Brain microvascular endothelial cell (primary cell): ENCODE measurements around the gene LRRC37B.
A peak's percentile ranks its signal among the peaks of the same experiment; 100 is the strongest.

Experiments
- DNase-seq: peaks from one replicate; pipeline ENCODE4 v3.0.0-alpha.2; 2020
- H3K27ac ChIP-seq: fragments of 250-450 bp; sonication (Bioruptor Pico); 2 replicates; pipeline ENCODE4 v1.5.1; 2020; ENCODE audit warnings: mild to moderate bottlenecking, moderate library complexity
- H3K27me3 ChIP-seq: fragments of 250-450 bp; sonication (Bioruptor Pico); replicated peaks from 2 replicates; pipeline ENCODE4 v1.5.1; 2020; ENCODE audit warnings: mild to moderate bottlenecking
- H3K36me3 ChIP-seq: fragments of 250-450 bp; sonication (Bioruptor Pico); replicated peaks from 2 replicates; pipeline ENCODE4 v1.5.1; 2020; ENCODE audit warnings: mild to moderate bottlenecking
- H3K4me3 ChIP-seq: 2 replicates; pipeline ENCODE4 v1.5.1; 2011; ENCODE audit warnings: low read depth, mild to moderate bottlenecking, control low read depth, low read length, moderate library complexity
- in situ Hi-C: cut with HindIII; loops from 2 replicates; pipeline ENCODE4 v1.10.0; 2017; ENCODE audit warnings: low sequenced_read_pairs, low pct_ligation_motif_present
- TF ChIP-seq, protein P1 (sequence below): IDR thresholded peaks from 2 replicates; pipeline ENCODE4 v1.5.1; 2011; ENCODE audit warnings: low read depth, mild to moderate bottlenecking, moderate library complexity, low read length, control low read depth, inconsistent platforms; ENCODE audit errors: missing control alignments

Gene LRRC37B

DNA sequence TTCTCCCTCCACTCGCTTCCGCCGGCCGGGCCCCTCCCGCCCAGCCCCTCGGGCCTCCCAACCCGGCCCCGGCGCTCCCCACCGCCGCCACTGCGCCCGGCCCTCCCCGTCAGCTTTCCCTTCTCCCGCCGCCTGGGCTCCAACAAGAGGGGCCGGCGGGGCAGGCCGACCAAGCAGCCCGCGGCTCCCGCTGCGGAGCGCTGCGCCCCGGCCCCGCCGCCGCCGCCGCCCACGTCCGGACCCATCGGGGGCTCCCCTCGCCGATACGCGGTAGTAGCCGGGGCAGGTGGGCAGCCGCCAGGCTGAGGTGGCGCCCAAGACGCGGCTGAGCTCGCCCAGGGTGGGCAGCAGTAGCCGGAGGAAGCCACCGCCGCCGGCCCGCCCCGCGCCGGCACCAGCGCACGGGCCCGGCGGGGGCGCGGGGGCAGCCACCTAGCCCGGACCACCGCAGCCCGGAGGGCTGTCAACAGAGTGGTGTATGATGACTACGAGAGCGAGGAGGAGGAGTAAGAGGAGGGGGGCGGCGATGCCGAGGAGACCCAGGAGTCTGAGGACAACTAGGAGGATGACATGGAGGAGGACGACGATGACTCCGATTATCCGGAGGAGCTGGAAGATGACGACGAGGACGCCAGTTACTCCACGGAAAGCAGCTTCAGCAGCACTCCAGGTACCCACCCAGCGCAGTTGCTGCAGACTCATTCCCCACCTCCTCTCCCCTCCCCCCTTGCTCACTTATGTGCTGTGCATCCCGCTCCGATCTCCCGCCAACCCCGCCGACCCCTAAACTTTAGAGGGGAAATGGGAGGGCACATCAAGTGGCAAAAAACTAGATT lies 498 bp downstream of the LRRC37B start:
- H3K27ac ChIP-seq, result peak overlapping the region; percentile 70
- no peaks in the 10 kb centered on the region for H3K36me3 ChIP-seq
- TF ChIP-seq, protein P1, sequence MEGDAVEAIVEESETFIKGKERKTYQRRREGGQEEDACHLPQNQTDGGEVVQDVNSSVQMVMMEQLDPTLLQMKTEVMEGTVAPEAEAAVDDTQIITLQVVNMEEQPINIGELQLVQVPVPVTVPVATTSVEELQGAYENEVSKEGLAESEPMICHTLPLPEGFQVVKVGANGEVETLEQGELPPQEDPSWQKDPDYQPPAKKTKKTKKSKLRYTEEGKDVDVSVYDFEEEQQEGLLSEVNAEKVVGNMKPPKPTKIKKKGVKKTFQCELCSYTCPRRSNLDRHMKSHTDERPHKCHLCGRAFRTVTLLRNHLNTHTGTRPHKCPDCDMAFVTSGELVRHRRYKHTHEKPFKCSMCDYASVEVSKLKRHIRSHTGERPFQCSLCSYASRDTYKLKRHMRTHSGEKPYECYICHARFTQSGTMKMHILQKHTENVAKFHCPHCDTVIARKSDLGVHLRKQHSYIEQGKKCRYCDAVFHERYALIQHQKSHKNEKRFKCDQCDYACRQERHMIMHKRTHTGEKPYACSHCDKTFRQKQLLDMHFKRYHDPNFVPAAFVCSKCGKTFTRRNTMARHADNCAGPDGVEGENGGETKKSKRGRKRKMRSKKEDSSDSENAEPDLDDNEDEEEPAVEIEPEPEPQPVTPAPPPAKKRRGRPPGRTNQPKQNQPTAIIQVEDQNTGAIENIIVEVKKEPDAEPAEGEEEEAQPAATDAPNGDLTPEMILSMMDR, result no peak
- peak overlapping the region; percentile 94 for H3K4me3 ChIP-seq
- peak; percentile 14 for DNase-seq
- in situ Hi-C loops, result loop anchor here (25.0 kb wide), 1 partner anchor 130 kb away; the partner anchor contains the start of gene RHOT1
- H3K27me3 ChIP-seq, result no peaks in the 10 kb centered on the region

DNA sequence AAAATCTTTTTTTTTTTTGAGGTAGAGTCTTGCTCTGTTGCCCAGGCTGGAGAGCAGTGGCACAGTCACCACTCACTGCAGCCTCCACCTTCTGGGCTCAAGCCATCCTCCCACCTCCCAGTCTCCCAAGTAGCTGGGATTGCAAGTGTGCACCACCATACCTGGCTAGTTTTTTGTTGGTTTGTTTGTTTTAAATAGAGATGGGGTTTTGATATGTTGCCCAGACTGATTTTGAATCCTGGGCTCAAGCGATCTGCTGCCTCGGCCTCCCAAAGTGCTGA lies 2.0 kb downstream of the LRRC37B start:
- in situ Hi-C loops, result loop anchor here (25.0 kb wide), 1 partner anchor 128 kb away; the partner anchor contains the start of gene RHOT1
- TF ChIP-seq, protein P1, result no peak
- no peak for DNase-seq
- Histone ChIP-seq H3K27ac (no peak overlapping the region), H3K36me3 (no peaks in the 10 kb centered on the region), H3K4me3 (no peak overlapping the region), H3K27me3 (no peaks in the 10 kb centered on the region)

DNA sequence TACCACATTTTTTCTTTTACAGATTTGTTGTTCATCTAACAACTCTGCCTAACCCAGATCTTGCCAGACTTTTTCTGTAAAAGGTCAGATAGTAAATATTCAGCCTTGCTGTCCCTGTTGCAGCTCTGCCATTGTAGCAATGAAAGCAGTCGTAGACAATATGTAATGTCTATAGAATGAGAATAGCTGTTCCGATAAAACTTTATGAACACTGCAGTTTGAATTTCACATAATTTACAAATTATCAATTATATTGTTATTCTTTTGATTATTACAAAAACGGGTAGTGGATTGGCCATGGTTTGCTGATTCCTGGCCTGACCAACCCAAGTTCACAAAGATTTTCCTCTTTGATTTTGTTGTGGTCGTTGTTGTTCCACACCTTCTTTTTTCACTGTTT lies 2.9 kb downstream of the LRRC37B start:
- no peaks in the 10 kb centered on the region for H3K36me3 ChIP-seq
- no peak overlapping the region for H3K27ac ChIP-seq
- TF ChIP-seq, protein P1, result no peak
- in situ Hi-C loops, result loop anchor here (25.0 kb wide), 1 partner anchor 127 kb away; the partner anchor contains the start of gene RHOT1
- DNase-seq, result no peak
- no peaks in the 10 kb centered on the region for H3K27me3 ChIP-seq
- no peak overlapping the region for H3K4me3 ChIP-seq

DNA sequence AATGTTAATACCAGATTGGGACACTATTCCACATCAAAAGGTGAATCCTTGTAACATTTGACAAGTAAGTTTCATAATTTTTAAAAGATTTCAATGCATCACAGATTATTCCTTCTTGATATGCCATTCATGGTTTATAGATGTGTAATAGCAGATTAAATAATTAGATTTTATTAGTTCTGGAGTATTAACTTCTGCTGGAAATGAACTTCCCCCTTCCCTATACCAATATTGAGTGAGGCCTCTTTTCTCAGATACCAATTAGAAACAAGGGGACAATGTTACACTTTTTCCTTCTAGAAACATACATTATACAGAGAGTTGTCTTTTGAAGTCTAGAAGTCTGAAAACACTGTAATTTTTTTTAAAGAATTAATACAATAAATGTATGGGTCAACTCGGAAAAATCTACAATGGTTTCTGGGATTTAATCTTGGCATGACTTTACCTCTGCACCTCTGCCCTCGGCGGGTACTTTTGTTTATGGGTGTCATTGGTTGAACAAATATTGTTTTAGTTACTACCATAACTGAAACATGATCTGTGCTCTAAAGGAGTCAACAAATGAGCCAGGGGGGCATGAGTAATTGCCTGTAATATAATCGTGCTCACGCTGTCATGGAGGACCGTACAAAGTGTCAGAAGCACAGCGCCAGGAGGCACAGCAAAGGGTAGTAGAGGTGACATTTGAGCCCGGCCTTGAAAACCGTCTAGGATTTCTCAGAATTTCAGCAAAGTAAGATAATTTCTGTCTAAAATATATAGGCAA lies 8.2 kb downstream of the LRRC37B start:
- TF ChIP-seq, protein P1, result no peak
- peak; percentile 58 for DNase-seq
- Histone ChIP-seq H3K4me3 (no peak overlapping the region), H3K36me3 (no peaks in the 10 kb centered on the region), H3K27me3 (no peaks in the 10 kb centered on the region), H3K27ac (no peak overlapping the region)
- in situ Hi-C loops, result loop anchor here (25.0 kb wide), 1 partner anchor 122 kb away; the partner anchor contains the start of gene RHOT1

DNA sequence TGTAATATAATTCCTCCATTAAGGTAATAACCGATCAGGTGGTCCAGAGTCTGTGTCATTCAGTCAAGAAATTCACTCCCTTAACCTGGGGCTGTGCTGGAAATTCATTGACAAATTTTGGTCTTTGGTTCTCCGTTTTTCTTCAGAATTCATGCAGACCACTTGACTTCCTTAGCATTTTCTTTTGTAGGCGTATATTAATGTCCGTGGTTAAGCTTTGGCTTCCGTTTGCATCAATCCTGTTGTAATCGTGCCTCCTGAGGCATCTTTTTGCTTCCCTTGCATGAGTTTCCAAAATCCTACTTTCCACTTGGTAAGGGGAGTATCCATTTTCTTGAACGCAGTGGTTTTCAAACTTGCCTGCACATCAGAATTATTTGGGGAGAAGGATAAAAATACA lies 9.0 kb downstream of the LRRC37B start:
- DNase-seq, result no peak
- in situ Hi-C loops, result loop anchor here (25.0 kb wide), 1 partner anchor 121 kb away; the partner anchor contains the start of gene RHOT1
- no peak overlapping the region for H3K4me3 ChIP-seq

More for the DNA sequence above, 9.0 kb downstream of the LRRC37B start:
- TF ChIP-seq, protein P1, result no peak
- no peak overlapping the region for H3K27ac ChIP-seq
- no peaks in the 10 kb centered on the region for H3K27me3 ChIP-seq
- H3K36me3 ChIP-seq, result no peaks in the 10 kb centered on the region
